ENCODE data around the gene TSPAN10.

Gene TSPAN10

GRCh38 chr17:81635431-81635830, 1.6 kb upstream of the TSPAN10 start:
- no peak for DNase-seq (ENCODE audit: low spot score)

DNA sequence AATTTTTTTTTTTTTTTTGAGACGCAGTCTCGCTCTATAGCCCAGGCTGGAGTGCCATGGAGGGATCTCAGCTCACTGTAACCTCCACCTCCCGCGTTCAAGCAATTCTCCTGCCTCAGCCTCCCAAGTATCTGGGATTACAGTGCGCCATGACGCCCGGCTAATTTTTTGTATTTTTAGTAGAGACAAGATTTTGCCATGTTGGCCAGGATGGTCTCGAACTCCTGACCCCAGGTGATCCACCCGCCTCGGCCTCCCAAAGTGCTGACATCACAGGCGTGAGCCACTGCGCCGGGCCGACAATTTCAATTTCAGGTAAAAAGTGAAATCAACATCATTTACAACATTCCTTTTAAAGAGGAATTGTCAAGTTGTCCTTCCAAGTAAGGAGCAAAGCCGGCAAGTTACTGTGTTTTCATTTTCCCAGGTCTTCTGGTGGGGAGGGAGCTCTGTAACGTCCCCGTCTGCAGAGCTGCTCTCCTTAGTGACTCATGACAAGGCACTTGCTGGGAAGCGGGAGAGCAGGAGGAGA, 957 bp upstream of the TSPAN10 start:
- DNase-seq (ENCODE audit: low spot score): no peak

- DNase-seq (ENCODE audit: low spot score): no peak
Observed at GRCh38 chr17:81638683-81639082, 1.7 kb downstream of the TSPAN10 start.

DNA sequence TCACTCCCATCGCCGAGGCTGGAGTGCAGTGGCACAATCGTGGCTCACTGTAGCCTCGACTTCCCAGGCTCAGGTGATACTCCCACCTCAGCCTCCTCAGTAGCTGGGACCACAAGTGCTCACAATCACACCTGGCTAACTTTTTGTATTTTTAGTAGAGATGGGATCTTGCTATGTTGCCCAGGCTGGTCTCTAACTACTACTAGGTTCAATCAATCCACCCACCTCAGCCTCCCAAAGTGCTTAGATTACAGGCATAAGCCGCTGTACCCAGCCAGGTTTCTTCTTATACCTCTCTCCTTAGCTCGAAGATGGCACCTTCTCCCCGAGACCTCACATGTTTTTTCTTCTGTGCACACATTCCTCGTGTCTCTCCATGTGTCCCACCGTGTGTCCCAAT, 3.0 kb downstream of the TSPAN10 start:
- no peak for DNase-seq (ENCODE audit: low spot score)

DNA sequence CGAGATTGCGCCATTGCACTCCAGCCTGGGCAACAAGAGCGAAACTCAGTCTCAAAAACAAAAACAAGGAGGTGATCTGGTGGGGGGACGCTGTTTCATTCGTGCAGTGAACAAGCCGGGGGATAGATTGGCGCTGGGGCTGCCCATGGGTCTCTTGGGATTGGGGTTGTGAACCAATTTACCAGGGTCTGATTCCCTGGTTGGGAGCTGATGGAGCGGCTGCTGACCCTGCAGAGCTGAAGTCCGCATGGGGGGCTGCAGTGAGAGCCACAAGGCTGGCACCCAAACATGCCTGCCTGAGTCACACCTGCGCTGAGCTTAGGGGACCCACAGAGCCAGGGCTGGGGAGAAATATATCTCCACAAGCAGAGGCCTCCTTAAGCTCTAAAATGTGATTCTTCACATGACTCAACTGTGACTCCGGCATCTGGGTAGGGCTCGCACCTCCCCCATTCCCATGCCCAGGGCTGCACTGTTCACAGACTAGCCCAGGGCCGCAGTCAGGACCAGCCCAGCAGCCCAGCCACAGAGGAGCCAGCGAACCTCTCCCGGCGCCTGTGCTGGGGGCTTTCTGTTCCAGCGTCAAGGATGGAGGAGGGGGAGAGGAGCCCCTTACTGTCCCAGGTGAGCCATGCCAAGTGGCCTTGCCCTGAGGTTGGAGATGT, 5.0 kb downstream of the TSPAN10 start:
- no peak for DNase-seq (ENCODE audit: low spot score)

DNA sequence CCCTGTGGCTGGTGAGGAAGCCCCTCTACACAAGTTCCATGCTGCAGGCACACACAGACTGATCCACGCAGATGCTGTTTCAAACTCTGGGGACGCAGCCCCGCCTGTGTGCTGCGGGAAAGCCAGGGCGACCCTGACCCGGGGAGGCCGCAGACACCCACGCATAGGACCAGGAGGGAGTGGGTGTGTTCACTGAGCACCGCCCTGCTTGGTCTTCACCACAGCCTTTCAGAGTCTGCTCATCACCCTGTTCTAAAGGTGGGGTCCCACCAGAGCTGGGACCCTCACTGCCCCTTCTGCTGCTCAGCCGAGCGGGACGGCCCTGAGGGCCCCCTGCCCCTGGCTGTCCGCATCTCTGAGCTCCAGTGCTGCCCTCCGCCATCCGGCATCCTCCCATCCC, 7.5 kb downstream of the TSPAN10 start:
- DNase-seq (ENCODE audit: low spot score): no peak

- DNase-seq (ENCODE audit: low spot score): no peak
Observed at GRCh38 chr17:81644976-81645952, 8.3 kb downstream of the TSPAN10 start.

- DNase-seq (ENCODE audit: low spot score): no peak
Observed at GRCh38 chr17:81646869-81647600, 10.0 kb downstream of the TSPAN10 start.

DNA sequence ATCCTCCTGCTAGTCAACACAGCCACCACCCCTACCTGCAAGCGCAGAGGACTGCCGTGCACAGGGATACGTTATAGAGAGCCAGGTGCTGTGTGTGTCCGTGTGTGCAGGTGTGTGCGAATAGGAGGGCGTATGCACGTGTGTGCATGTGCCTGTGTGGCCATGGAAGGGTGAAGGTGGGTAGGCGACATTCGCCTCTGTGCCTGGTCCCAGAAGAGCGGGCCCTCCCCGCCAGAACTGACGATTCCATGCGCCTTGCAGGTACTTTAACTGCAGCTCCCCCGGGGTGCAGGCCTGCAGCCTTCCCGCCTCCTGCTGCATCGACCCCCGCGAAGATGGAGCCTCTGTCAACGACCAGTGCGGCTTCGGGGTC, 10.6 kb downstream of the TSPAN10 start:
- no peak for DNase-seq (ENCODE audit: low spot score)

DNA sequence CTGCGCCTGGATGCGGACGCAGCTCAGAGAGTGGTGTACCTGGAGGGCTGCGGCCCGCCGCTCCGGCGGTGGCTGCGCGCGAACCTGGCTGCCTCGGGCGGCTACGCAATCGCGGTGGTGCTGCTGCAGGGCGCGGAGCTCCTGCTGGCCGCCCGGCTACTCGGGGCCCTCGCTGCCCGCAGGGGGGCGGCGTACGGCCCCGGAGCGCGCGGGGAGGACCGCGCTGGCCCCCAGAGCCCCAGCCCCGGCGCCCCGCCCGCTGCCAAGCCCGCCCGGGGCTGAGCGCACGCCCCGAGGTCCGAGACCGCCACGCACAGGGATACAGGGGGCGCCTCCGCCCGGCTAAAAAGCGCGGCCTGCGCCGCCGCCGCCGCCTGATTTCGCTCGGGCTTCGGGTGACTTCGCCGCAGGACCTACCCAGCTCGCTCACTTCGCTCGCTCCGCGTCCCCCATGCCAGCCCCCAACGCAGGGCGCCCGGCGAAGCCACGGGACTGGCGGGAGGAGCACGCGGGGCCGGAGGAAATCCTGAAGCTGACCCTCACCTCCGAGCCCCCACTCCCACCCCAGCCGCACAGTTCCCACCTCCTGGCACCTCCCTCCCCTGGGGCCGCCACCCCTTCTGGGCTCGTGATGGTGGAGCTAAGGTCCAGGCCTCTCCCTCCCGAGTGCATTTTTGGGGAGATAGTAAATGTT, 11.2 kb downstream of the TSPAN10 start:
- no peak for DNase-seq (ENCODE audit: low spot score)

GRCh38 chr17:81648707-81649085, 11.7 kb downstream of the TSPAN10 start:
- DNase-seq (ENCODE audit: low spot score): no peak

- no peak for DNase-seq (ENCODE audit: low spot score)
Observed at GRCh38 chr17:81650951-81651350, 14.0 kb downstream of the TSPAN10 start.

DNA sequence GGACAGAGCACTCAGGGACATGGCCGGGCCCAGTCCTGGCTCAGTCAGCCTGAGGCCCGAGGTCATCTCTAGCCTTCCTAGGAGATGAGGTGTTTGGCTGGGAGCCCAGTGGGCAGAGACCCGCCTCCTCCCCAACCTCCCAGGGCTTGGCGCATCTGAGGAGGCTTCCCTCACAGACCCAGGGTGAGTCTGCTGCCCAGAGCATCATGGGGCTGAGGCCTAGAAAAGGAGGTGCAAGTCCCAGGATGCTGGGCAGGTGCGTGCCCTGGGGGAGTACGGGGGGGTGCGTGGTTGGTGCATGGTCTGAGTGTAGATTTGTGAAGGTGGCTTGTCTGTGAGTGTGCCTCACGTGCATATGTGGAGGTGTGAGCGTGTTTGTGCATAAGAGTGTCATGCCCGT, 14.7 kb downstream of the TSPAN10 start:
- DNase-seq (ENCODE audit: low spot score): no peak

DNA sequence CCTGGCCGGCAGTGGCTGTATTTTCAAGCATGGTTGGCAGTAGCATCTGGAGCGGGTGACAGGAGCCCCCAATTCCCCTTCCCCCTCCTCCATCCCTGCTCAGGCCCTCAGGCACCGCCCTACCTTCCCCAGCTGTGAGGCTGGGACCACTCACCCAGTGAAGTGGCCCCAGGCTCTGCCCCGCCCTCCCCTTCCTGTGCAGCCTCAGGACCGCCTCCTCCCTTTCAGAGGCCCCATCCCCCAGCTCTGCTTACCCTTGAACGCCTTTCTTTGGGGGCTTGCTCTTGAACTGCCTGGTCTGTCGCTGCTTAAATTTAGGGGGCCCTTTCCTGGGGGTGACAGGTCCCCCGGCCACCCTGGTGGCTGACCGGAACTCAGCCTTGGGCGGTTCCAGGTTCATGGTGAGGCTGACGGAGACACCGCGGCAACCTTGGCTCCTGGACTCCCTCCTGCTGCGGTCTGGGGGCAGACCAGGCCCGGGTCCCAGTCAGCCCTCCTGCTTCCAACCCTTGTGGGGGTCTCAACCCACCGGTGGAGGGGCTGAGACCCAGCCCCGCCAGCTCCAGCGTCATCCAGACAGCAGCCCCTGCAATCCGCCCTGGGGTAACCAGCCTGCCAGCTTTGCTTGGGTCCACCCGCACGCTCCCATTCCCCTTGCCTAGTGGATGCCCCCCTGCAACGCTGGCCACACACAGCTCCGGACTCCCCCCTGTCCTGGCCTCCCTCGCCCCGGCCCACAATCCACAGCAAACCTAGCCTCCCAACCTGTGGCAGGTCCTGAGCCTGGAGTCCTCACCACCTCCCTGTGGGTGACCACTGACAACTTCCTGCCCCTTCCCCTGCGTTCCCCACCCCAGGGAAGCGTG, 16.1 kb downstream of the TSPAN10 start:
- no peak for DNase-seq (ENCODE audit: low spot score)

DNA sequence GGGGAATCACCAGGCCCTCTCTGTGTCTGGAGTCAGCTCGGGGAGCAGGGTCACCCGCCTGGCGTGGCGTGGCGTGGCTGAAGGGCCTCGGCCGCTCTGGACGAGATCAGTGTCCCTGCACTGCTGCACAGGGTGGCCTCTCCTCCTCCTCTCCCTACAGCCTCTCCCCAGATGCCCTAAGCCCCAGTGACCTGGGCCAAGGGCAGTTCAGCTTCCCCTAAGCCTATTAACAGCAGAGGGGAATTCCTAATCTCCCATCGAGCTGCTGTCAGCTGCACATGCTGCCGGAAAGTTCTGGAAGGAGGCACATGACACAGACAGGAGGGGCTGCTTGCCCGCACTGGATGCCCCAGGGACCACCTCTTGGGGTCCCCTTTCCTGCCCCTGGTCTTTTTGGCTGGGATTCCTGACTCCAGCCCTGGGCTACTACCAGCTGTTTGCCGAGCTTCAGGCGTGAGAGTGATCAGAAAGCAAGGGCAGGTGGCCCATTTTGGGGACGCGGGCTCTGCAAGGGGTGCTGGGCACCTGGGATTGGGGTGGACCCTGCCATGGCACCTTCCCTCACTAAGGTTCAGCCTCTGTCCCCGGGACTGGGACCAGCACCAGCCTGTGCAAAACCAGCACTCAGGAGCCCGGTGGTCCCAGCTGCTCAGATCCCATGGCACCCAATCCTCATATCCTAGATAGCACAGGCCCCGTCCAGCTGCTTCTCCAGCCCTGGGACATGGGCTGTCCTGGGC, 18.6 kb downstream of the TSPAN10 start:
- DNase-seq (ENCODE audit: low spot score): no peak

DNA sequence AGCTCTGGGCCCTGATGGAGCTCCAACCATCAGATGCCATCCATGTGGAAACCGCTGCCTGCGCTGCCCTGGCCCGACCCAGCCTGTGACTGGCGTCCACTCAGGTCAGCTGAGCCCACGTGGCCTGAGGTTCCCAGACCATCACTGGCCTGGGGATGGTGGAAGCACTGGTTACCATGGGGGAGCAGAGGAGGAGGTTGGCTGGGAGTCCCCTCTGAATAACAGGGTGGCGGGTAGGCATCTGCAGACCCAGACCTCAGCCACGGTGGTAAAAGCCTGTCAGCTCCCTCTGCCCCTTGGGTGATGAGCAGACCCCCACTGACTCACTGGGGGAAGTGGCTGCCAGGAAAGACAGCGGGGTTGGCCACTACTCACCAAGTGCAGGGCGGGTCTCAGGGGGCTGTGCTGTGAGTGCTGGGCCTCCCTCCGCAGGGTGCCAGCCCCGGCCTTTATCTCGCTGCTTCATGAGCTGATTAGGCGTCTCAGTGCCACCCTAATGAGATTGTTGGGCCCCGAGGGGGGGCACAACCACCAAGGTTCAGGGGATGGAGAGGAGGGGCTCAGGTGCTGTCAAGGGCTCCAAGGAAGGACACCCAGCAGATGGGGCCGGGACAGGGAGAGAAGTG, 19.2 kb downstream of the TSPAN10 start, which contains the start of gene PDE6G:
PDE6G (minus strand) TSS at position 425 of the 626 bp plus-strand sequence. CDS start 3,237 bp downstream, outside the sequence.
- DNase-seq (ENCODE audit: low spot score): no peak

GRCh38 chr17:81656835-81657234, 19.8 kb downstream of the TSPAN10 start:
- DNase-seq (ENCODE audit: low spot score): no peak

GRCh38 chr17:81659038-81659437, 22.0 kb downstream of the TSPAN10 start:
- no peak for DNase-seq (ENCODE audit: low spot score)

- DNase-seq (ENCODE audit: low spot score): no peak
Observed at GRCh38 chr17:81660441-81660840, 23.4 kb downstream of the TSPAN10 start.

- no peak for DNase-seq (ENCODE audit: low spot score)
Observed at GRCh38 chr17:81662002-81662401, 25.0 kb downstream of the TSPAN10 start.
